Measurements from ENCODE around the gene DPYSL4. TPM values are rescaled to one million over a fixed set of nuclear protein-coding genes. Genes with fewer than 3 reads are reported as not detected.

DPYSL4 gene
- total RNA-seq, 4 donors from 2014 or later, result 1.1 to 1.3 TPM; not detected in 2

- TF ChIP-seq POLR2A (IDR thresholded peaks at IDR 0.05) (no peak), CTCF (IDR thresholded peaks at IDR 0.05) (no peak)
- WGBS, 2 donors, result 41 to 60% methylated on average over 8 of the region's 8 CpGs
- DNase-seq (ENCODE audit: low spot score in 2 of 2), result no peak
- intact Hi-C loops (cut with DNase I; ENCODE audit: low total_unique reads), result no loop called here
- H3K4me3 ChIP-seq (ENCODE audit: low read depth, poor library complexity, severe bottlenecking), result no peak overlapping the region
These were observed 3.7 kb upstream of the DPYSL4 start for GRCh38 chr10:132183046-132183445.

- no peak overlapping the region for H3K4me3 ChIP-seq (ENCODE audit: low read depth, poor library complexity, severe bottlenecking)
- TF ChIP-seq CTCF (IDR thresholded peaks at IDR 0.05), result no peak
- no peak for TF ChIP-seq POLR2A (IDR thresholded peaks at IDR 0.05)
- WGBS, 2 donors, result 37 to 49% methylated on average over 35 of the region's 35 CpGs
- no peak for DNase-seq (ENCODE audit: low spot score in 2 of 2)
- intact Hi-C loops (cut with DNase I; ENCODE audit: low total_unique reads), result no loop called here
These were observed 1.7 kb upstream of the DPYSL4 start for GRCh38 chr10:132184816-132185593.

DNA sequence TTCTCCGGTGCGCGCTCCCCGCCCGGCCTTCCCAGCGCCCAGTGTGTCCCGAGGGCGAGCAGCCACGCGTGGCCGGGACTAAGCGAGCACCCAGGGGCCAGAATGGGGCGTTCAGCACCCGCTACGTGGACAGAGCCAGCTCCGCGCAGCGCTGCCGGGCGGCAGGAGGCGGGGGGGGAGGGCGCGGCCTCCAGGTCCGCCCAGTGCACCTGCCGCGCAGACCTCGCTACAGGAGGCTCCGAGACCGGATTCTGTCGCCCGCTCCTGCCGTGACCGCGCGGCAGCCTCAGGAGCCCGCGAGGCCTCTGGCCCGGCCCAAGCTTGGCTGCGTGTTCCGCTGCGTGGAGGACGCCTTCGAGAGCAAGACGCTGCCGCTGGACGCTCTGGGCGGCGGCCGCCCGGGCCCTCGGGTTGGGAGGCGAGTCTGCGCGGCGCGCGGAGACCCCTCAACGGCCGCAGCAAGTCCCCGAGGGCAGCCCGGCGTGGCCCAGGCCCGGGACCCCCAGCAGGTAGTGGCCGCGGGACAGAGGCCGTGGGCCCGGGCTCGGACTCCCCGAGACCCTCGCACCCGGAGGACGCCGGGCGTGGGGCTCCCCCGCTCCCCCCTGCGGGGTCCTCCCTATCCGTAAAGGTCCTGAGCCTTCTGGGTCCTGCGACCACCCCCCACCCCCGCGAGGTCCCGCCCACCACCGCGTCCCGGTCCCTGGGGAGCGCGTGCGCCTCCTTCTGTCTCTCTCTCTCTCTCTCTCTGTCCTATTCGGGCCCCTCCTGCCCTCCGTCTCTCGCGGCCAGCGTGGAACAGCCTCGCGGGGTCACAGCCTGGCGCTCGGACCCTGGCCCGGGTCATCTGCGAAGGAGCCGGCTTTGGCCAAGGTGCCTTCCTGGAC lies 904 bp upstream of the DPYSL4 start:
- H3K4me3 ChIP-seq (ENCODE audit: low read depth, poor library complexity, severe bottlenecking), result no peak overlapping the region
- no peak for DNase-seq (ENCODE audit: low spot score in 2 of 2)
- intact Hi-C loops (cut with DNase I; ENCODE audit: low total_unique reads), result no loop called here
- 2 to 3% methylated on average over 22 to 45 of the region's 99 CpGs for WGBS, 2 donors
- TF ChIP-seq CTCF (IDR thresholded peaks at IDR 0.05), result no peak
- no peak for TF ChIP-seq POLR2A (IDR thresholded peaks at IDR 0.05)

GRCh38 chr10:132187430-132188138 lies 836 bp downstream of the DPYSL4 start:
- no peak for DNase-seq (ENCODE audit: low spot score in 2 of 2)
- H3K4me3 ChIP-seq (ENCODE audit: low read depth, poor library complexity, severe bottlenecking), result no peak overlapping the region
- TF ChIP-seq CTCF (IDR thresholded peaks at IDR 0.05) (no peak), POLR2A (IDR thresholded peaks at IDR 0.05) (no peak)
- 5 to 8% methylated on average over 17 to 31 of the region's 58 CpGs for WGBS, 2 donors
- intact Hi-C loops (cut with DNase I; ENCODE audit: low total_unique reads), result no loop called here

DNA sequence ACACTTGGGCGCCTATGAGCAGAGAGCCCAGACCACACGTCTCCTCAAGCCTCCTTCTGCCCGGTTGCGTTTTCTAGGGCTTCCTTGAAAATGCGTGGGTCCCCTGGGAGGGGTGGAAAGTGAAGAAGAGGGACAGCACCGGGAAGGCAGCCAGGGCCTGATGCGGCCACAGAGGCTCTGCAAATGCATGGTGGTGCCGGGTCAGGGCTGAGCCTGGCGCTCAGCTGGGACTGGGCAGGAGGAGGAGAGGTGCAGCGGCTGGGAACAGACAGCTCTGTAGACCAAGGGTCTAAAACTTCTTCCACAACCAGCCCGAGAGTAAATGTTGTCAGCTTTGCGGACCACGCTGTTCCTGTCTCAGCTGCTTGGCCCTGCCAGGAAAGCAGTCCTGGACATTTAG lies 1.6 kb downstream of the DPYSL4 start:
- 57 to 63% methylated on average over 13 of the region's 13 CpGs for WGBS, 2 donors
- no peak for DNase-seq (ENCODE audit: low spot score in 2 of 2)
- no peak overlapping the region for H3K4me3 ChIP-seq (ENCODE audit: low read depth, poor library complexity, severe bottlenecking)
- TF ChIP-seq POLR2A (IDR thresholded peaks at IDR 0.05) (no peak), CTCF (IDR thresholded peaks at IDR 0.05) (no peak)
- intact Hi-C loops (cut with DNase I; ENCODE audit: low total_unique reads), result no loop called here

Measured in lower leg skin (tissue), 4 donors.